Activated CD8-positive, alpha-beta T cell treated with anti-CD3 and anti-CD28 coated beads, Interleukin-2, amount 10 ng/mL, durations not matched to agents 7 days and 5 days (primary cell): ENCODE results near the gene HOXA10. TPM values are rescaled to one million over a fixed set of nuclear protein-coding genes. Genes with fewer than 3 reads are reported as not detected.

ENCODE experiments used
- ATAC-seq: fragments of 150-1000 bp; cut with Tn5 transposase; one replicate; pipeline ENCODE4 v1.10.0; 2021; ENCODE audit warnings: moderate library complexity
- CTCF ChIA-PET: fragments of 350-600 bp; sonication (Branson Sonifier 250); formaldehyde crosslinking; loops from one replicate; lab custom pipeline; 2021; ENCODE audit warnings: antibody characterized with exemption; lab: Charles Lee
- POLR2A ChIA-PET: fragments of 350-600 bp; sonication (Branson Sonifier 250); formaldehyde crosslinking; loops from one replicate; lab custom pipeline; 2021; ENCODE audit warnings: antibody characterized with exemption; lab: Charles Lee
- DNase-seq: peaks from one replicate; pipeline ENCODE4 v3.0.0-alpha.2; 2020
- H3K27ac Mint-ChIP-seq: one replicate; pipeline ENCODE4 v1.8.0; 2021; ENCODE audit warnings: mild to moderate bottlenecking, mixed read lengths
- H3K27me3 Mint-ChIP-seq: one replicate; pipeline ENCODE4 v1.8.0; 2021; ENCODE audit warnings: low read depth, mixed read lengths
- H3K36me3 Mint-ChIP-seq: one replicate; pipeline ENCODE4 v1.8.0; 2021; ENCODE audit warnings: low read depth, mixed read lengths
- H3K4me1 Mint-ChIP-seq: one replicate; pipeline ENCODE4 v1.8.0; 2021; ENCODE audit warnings: low read depth, mixed read lengths
- H3K4me3 Mint-ChIP-seq: one replicate; pipeline ENCODE4 v1.8.0; 2021; ENCODE audit warnings: mild to moderate bottlenecking, mixed read lengths
- H3K9me3 Mint-ChIP-seq: one replicate; pipeline ENCODE4 v1.8.0; 2022; ENCODE audit warnings: mixed read lengths; ENCODE audit not compliant: insufficient read depth
- total RNA-seq, 2 experiments: library from RNA; stranded (reverse); gene quantifications; one replicate each; pipeline ENCODE4 v1.2.3, GENCODE V29; 2021

Gene HOXA10
- total RNA-seq, 2 experiments from 2014 or later, result not detected

DNA sequence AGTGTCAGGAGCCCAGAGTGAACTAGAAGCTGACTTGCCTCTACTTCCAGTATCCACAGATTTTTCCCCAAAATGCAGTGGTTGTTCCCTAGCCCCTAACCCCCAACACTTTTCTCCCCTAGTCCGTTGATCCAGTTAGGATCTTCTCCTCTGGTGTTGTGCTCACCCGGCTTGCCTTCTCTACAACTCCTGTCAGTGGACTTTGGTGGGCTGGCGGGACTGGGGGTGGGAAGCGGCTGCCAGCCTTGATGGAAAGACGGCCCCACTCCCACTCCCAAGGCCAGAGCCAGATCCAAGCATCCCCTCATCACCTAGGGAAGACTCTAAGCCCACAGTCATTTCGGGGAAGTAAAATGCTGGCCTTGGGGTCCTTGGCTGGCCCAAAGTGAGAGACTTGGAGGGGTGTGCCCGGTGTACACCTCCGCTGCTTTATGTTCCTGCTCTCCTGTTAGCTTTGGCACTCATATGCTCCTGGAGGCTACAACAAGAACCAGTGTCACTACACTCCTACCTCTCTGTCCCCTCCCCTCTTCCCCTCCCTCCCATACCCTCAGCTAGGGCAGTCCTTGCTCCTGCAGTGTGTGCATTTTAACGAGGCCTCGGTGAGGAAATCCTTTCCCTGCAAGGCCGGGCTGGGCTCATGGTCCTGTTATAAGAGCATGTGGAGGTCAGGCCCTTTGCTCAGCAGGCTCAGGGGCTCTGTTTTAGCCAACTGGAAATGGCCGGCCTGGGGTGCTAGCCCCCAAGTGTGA, 930 bp upstream of the HOXA10 start:
- DNase-seq (no peak), ATAC-seq (no peak)
- H3K27ac Mint-ChIP-seq, result no peak overlapping the region
- peaks cover 7% of the 10 kb centered on the region for H3K36me3 Mint-ChIP-seq
- ChIA-PET POLR2A (no interaction called here), CTCF (interaction anchor here (1.0 to 2.4 kb wide), 3 partner anchors 14 to 21 kb away, joined by 4 to 13 read pairs (median 5); no protein-coding TSS in a partner anchor)
- H3K4me1 Mint-ChIP-seq, result peaks cover 13% of the 10 kb centered on the region
- H3K27me3 Mint-ChIP-seq, result peaks cover 59% of the 10 kb centered on the region
- H3K4me3 Mint-ChIP-seq, result peak overlapping the region; percentile 28
- no peaks in the 10 kb centered on the region for H3K9me3 Mint-ChIP-seq

DNA sequence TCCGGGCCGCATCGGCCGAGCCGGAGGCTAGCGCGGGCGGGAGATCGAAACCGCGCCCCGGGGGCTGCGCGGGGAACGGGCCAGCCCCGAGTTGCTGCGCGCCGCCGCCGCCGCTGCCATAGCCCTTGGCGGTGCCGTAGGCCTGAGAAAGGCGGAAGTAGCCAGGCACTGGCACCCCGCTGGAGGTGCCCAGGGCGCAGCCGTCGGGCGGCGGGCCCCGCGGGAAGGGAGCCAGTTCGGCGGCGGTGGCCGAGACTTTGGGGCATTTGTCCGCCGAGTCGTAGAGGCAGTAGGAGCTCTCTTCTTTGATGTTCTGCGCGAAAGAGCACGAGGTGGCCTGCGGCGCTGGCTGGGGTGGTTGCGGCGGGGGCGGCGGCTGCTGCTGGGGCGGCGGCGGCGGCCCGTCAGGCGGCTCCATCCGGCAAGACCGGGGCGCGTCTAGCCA, 587 bp downstream of the HOXA10 start:
- Mint-ChIP-seq H3K27me3 (peaks cover 61% of the 10 kb centered on the region), H3K9me3 (no peaks in the 10 kb centered on the region), H3K4me1 (peaks cover 14% of the 10 kb centered on the region), H3K27ac (no peak overlapping the region), H3K4me3 (no peak overlapping the region), H3K36me3 (peaks cover 5% of the 10 kb centered on the region)
- ChIA-PET CTCF (interaction anchor here (1.1 to 1.3 kb wide), 2 partner anchors 11 to 23 kb away, joined by 3 to 6 read pairs; no protein-coding TSS in a partner anchor), POLR2A (interaction anchor here (0.6 kb wide), 1 partner anchor 12 kb away, joined by 4 read pairs; no protein-coding TSS in a partner anchor)
- ATAC-seq (peak; percentile 23), DNase-seq (no peak)

DNA sequence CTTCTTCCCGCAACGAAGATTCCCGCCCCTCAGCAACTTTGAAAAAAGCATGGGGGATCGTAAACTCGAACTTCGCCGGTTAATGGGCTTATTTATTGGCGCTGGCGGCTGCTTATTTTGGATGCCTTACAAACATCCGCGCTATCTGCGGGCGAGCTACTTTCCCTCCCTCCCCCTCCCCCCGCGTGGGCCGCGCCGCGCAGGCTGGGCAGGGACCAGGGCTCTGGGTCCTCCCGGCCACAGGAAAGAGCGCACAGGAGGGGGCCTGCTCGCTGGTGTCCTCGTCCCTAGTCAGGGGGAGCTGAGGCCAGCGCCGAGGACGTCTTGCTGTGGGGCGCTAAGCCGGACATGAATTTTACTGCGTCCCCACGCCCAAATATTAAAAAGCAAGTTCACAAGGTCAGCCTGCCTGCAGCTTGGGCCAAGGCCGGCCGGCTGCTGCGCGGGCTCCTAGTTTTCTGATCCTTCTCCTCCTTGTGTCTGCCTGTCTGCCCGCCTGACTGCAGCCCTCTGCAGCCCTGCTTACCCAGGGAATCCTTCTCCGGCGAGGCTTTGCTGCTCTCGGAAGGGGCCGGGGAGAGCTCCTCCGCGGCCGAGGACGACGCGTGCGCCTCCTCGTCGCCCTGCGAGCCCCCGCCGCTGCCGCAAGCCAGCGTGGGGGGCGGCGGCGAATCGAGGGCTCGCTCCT, 1.2 kb downstream of the HOXA10 start:
- POLR2A ChIA-PET, result interaction anchor here (0.6 kb wide), 1 partner anchor 11 kb away, joined by 4 read pairs; no protein-coding TSS in a partner anchor
- peaks cover 5% of the 10 kb centered on the region for H3K36me3 Mint-ChIP-seq
- H3K4me1 Mint-ChIP-seq, result peaks cover 15% of the 10 kb centered on the region
- peak overlapping the region; percentile 45 for H3K4me3 Mint-ChIP-seq
- H3K27ac Mint-ChIP-seq, result no peak overlapping the region
- DNase-seq (no peak), ATAC-seq (no peak)
- CTCF ChIA-PET, result interaction anchor here (1.1 to 1.3 kb wide), 2 partner anchors 10 to 23 kb away, joined by 3 to 6 read pairs; no protein-coding TSS in a partner anchor
- peaks cover 61% of the 10 kb centered on the region for H3K27me3 Mint-ChIP-seq
- H3K9me3 Mint-ChIP-seq, result no peaks in the 10 kb centered on the region

DNA sequence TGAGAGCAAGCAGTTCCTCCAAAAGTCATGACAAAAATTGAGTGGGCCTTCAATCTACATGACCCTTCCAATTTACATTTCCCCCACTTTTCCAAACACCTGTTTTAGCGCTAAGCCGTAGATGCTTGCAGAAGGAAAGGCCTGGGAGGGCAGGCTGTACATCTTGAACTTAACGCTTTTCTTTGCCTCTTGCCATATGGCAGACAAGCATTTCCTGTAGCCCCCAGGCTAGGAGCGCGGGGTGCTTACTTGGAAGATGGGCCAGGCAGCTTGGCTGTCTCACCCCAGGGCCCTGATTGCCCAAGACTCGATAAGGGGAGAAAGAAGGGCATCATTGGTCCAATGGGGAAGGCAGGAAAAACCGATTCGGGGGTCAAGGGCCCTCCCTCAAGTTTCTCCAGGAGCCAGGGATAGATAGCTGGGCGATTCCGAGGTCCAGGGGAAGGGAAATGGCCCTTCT, 1.8 kb downstream of the HOXA10 start:
- H3K9me3 Mint-ChIP-seq, result no peaks in the 10 kb centered on the region
- peak overlapping the region; percentile 45 for H3K4me3 Mint-ChIP-seq
- ATAC-seq (no peak), DNase-seq (no peak)
- peak overlapping the region; percentile 69 for H3K27ac Mint-ChIP-seq
- CTCF ChIA-PET, result interaction anchor here (1.1 to 1.3 kb wide), 3 partner anchors 9 to 24 kb away, joined by 3 to 6 read pairs (median 5); no protein-coding TSS in a partner anchor
- peaks cover 62% of the 10 kb centered on the region for H3K27me3 Mint-ChIP-seq
- H3K36me3 Mint-ChIP-seq, result peaks cover 5% of the 10 kb centered on the region
- H3K4me1 Mint-ChIP-seq, result peaks cover 15% of the 10 kb centered on the region
- POLR2A ChIA-PET, result no interaction called here

DNA sequence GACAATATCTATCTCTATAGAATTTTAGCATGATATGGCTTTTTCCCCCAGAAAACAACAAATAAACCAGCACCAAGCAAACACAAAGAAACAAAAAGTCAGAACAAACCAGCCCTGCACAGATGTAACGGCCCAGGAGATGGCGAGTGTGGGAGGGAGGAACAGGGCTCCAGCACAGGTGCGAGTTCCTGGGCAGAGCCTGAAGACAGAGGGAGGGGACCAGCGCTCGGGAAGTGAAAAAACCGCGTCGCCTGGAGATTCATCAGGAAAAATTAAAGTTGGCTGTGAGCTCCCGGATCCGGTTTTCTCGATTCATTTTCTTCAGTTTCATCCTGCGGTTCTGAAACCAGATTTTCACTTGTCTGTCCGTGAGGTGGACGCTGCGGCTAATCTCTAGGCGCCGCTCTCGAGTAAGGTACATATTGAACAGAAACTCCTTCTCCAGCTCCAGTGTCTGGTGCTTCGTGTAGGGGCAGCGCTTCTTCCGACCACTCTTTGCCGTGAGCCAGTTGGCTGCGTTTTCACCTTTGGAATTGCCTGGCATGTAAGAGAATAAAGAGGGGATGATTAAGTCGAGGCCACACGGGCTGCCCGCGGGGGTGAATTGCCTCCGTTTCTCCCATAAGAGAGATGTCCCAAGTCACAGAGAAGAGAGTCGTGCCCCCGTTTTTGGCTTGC, 2.3 kb downstream of the HOXA10 start:
- Mint-ChIP-seq H3K4me1 (peaks cover 15% of the 10 kb centered on the region), H3K27ac (peak overlapping the region; percentile 69), H3K36me3 (peaks cover 8% of the 10 kb centered on the region), H3K9me3 (no peaks in the 10 kb centered on the region), H3K27me3 (peaks cover 67% of the 10 kb centered on the region), H3K4me3 (peak overlapping the region; percentile 45)
- ATAC-seq, result no peak
- DNase-seq, result no peak
- CTCF ChIA-PET, result interaction anchor here (1.3 kb wide), 1 partner anchor 24 kb away, joined by 5 read pairs; no protein-coding TSS in a partner anchor
- POLR2A ChIA-PET, result no interaction called here

DNA sequence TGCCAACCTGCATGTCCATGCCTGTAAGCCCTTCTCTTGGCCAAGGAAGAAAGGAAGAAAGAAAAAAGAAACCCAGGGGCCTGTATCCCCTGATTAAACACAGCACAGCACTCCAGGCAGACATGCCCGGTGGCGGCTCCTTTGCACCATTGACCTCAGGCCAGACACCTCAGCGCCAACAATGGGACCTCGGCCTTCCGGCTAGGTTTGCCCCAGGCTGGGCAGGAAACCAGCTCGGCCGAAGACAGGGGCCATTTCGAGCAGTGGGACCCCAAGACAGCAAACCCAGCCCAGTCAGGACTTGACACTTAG, 2.8 kb downstream of the HOXA10 start:
- ChIA-PET POLR2A (no interaction called here), CTCF (interaction anchor here (1.3 kb wide), 1 partner anchor 25 kb away, joined by 5 read pairs; no protein-coding TSS in a partner anchor)
- Mint-ChIP-seq H3K27ac (peak overlapping the region; percentile 39), H3K4me3 (no peak overlapping the region), H3K36me3 (peaks cover 8% of the 10 kb centered on the region), H3K9me3 (no peaks in the 10 kb centered on the region), H3K4me1 (peaks cover 15% of the 10 kb centered on the region), H3K27me3 (peaks cover 70% of the 10 kb centered on the region)
- no peak for DNase-seq
- no peak for ATAC-seq

DNA sequence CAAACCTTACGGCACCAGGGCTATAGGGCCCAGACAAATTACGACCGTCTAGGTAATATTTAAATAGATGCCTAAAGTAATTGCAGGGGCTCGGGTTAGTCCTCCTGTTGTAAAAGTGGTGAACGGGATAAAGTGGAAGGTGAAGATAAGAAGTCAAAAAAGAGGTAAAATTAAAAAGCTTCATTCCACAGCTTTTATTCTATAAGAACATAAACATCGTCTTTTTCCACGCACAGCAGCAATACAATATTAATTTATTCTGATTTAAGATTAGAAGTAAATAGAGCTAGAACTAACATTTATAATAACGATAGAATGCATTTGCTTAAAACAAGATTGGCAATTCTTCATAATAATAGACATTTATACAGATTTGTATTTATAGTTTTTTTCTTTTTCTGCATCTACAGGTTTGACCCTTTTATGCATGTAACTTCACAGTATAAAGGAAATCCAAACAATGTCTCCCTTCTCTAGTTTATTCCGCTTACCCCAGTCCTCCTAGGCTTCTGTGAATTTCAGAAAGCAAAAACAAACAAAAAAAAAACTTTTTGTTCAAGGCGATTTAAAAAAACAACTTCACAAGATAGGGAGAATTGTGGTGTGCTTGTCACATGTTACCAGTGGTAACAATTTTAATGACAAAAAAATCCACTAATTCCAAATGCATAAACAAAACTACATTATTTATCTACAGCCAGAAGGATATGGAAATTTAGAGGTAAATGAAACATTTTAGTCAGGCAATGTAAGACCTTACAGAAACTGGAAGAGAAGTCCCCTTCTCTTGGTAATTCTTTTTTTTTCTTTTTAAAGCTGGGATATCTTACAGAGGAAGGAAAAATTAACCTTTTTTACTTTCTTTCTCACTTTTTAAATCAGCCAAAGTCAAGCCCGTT, 3.4 kb downstream of the HOXA10 start:
- Mint-ChIP-seq H3K4me3 (no peak overlapping the region), H3K36me3 (peaks cover 9% of the 10 kb centered on the region), H3K27me3 (peaks cover 70% of the 10 kb centered on the region), H3K27ac (no peak overlapping the region), H3K4me1 (peaks cover 16% of the 10 kb centered on the region), H3K9me3 (no peaks in the 10 kb centered on the region)
- no peak for ATAC-seq
- ChIA-PET CTCF (interaction anchor here (1.3 to 1.5 kb wide), 2 partner anchors 9 to 25 kb away, joined by 5 to 6 read pairs; no protein-coding TSS in a partner anchor), POLR2A (no interaction called here)
- DNase-seq, result no peak

DNA sequence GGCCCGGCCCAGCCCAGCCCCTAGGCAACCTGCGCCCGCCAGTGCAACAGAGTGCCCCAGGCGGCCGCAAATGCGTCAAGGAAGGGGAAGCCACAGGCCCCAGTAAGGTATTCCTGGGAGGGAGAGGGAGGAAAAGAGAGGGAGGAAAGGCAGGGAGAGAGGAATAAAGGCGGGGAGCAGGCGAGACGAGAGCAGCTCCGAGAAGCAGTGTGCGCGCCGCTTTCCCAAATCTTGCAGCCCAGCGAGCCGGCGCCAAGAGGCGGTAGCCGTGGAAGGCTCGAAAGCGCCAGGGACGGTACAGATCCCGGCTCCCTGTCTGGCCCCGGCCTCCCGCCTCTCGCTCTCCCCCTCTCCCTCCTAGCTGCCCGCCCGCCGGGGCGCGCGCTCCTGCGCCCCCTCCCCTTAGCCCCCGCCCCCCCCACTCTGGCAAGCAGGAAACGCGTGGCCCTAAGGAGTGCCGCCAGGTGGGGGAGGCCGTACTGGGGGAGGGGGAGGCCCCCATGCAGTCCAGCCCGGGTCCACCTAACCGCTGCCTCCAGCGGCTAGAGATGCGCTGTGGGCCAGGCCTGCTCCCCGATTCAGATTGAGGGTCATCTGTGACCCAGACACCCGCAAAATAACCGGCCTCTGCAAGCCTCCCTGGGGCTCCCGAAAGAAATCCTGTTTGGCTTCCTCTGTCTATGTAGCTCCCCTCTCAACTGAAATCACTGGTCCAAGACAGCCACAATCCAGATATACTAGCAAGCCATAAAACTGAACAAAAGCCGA, 4.3 kb downstream of the HOXA10 start:
- Mint-ChIP-seq H3K27ac (no peak overlapping the region), H3K4me3 (no peak overlapping the region), H3K4me1 (peaks cover 16% of the 10 kb centered on the region), H3K9me3 (no peaks in the 10 kb centered on the region), H3K27me3 (peaks cover 67% of the 10 kb centered on the region), H3K36me3 (peaks cover 9% of the 10 kb centered on the region)
- ChIA-PET POLR2A (no interaction called here), CTCF (interaction anchor here (1.5 kb wide), 1 partner anchor 10 kb away, joined by 6 read pairs; no protein-coding TSS in a partner anchor)
- no peak for ATAC-seq
- no peak for DNase-seq

DNA sequence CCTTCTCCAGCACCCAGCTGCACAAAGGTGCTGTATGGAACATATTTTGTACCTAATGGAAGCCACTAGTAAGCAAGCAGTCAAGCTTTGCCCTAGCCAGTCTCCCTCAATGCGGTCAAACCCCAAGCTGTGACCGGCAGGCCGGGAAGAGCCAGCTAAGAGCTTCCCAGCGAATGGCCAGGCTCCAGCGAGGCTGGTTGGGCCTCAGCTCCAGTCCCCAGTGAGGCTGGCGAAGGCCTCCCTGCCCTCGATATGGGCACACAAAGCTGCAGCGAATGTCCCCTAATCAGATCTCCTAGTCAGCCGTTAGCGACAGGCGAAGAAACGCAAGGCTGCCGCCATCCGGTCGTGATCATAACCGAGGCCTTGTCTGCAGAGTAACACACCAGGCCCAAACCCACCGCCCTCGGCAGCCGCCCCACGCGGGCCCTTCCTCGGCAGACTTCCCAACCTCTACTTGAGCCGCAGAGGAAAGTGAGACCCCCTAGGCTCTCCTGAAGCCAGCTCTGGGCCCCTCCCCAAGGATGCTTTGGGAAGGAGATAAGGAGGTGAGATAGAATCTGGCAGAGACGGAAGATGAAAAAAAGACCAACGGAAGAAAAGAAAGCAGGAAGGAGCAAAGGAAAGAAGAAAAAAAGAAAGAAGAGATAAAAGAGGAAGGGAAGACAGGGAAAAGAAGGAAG, 5.7 kb downstream of the HOXA10 start:
- H3K36me3 Mint-ChIP-seq, result peaks cover 11% of the 10 kb centered on the region
- H3K27ac Mint-ChIP-seq, result peak overlapping the region; percentile 32
- peaks cover 16% of the 10 kb centered on the region for H3K4me1 Mint-ChIP-seq
- POLR2A ChIA-PET, result no interaction called here
- CTCF ChIA-PET, result interaction anchor here (0.7 to 1.7 kb wide), 3 partner anchors 11 to 27 kb away, joined by 3 to 6 read pairs (median 3); no protein-coding TSS in a partner anchor
- H3K9me3 Mint-ChIP-seq, result no peaks in the 10 kb centered on the region
- DNase-seq (no peak), ATAC-seq (no peak)
- H3K4me3 Mint-ChIP-seq, result no peak overlapping the region
- H3K27me3 Mint-ChIP-seq, result peaks cover 77% of the 10 kb centered on the region

DNA sequence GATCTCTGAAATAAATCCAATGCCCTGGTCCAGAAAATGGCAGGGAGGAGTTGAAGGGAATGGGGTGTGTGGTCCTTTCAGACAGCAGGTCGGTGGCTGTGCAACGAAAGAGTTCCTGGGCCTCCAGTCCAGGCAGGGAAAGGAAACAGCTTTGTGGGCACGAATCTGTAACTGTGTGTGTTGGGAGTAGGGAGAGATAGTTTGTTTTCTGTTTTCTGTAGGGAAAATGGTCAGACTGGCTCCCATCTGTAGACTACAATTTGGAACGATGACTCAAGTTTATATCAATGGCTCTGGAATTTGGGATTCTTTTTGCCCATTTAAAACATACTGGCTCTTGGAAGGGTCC, 6.2 kb downstream of the HOXA10 start:
- no peak for DNase-seq
- CTCF ChIA-PET, result interaction anchor here (1.5 to 1.7 kb wide), 2 partner anchors 12 to 17 kb away, joined by 3 to 6 read pairs; no protein-coding TSS in a partner anchor
- peaks cover 11% of the 10 kb centered on the region for H3K36me3 Mint-ChIP-seq
- POLR2A ChIA-PET, result no interaction called here
- peaks cover 81% of the 10 kb centered on the region for H3K27me3 Mint-ChIP-seq
- peaks cover 16% of the 10 kb centered on the region for H3K4me1 Mint-ChIP-seq
- no peak for ATAC-seq
- no peaks in the 10 kb centered on the region for H3K9me3 Mint-ChIP-seq
- H3K4me3 Mint-ChIP-seq, result no peak overlapping the region
- no peak overlapping the region for H3K27ac Mint-ChIP-seq
